Measurements from ENCODE around the gene NTRK2. TPM values are rescaled to one million over a fixed set of nuclear protein-coding genes. Genes with fewer than 3 reads are reported as not detected.

The NTRK2 gene
- total RNA-seq, 4 donors from 2014 or later: 1.1 to 7.3 (median 1.5) TPM

GRCh38 chr9:84702471-84702870, 32.9 kb downstream of the NTRK2 start:
- in situ Hi-C loops (cut with MboI; ENCODE audit: low sequenced_read_pairs in 4 of 4): no loop called here
- Histone ChIP-seq H3K4me3 (no peak overlapping the region), H3K36me3 (no peaks in the 10 kb centered on the region), H3K9me3 (no peaks in the 10 kb centered on the region), H3K27ac (no peak overlapping the region), H3K27me3 (no peaks in the 10 kb centered on the region), H3K4me1 (no peaks in the 10 kb centered on the region)
- DNase-seq (no peak), ATAC-seq (no peak)
- intact Hi-C loops (cut with DNase I; ENCODE audit: low total_unique reads): no loop called here
- no peak for TF ChIP-seq POLR2A (IDR thresholded peaks at IDR 0.05)
- no peak for TF ChIP-seq CTCF (IDR thresholded peaks at IDR 0.05 in 4 of 5, conservative IDR thresholded peaks at IDR 0.05 in 1 of 5)

GRCh38 chr9:84703793-84704192, 34.3 kb downstream of the NTRK2 start:
- H3K9me3 ChIP-seq: no peaks in the 10 kb centered on the region
- intact Hi-C loops (cut with DNase I; ENCODE audit: low total_unique reads) (no loop called here), in situ Hi-C loops (cut with MboI; ENCODE audit: low sequenced_read_pairs in 4 of 4) (no loop called here)
- H3K4me3 ChIP-seq: no peak overlapping the region
- H3K27me3 ChIP-seq: no peaks in the 10 kb centered on the region
- ATAC-seq: no peak
- TF ChIP-seq CTCF (IDR thresholded peaks at IDR 0.05 in 4 of 5, conservative IDR thresholded peaks at IDR 0.05 in 1 of 5) (no peak), POLR2A (IDR thresholded peaks at IDR 0.05) (no peak)
- no peaks in the 10 kb centered on the region for H3K36me3 ChIP-seq
- H3K4me1 ChIP-seq: no peaks in the 10 kb centered on the region
- no peak overlapping the region for H3K27ac ChIP-seq
- no peak for DNase-seq

GRCh38 chr9:84705128-84705527, 35.6 kb downstream of the NTRK2 start:
- no peak for ATAC-seq
- in situ Hi-C loops (cut with MboI; ENCODE audit: low sequenced_read_pairs in 4 of 4): no loop called here
- no peaks in the 10 kb centered on the region for H3K4me1 ChIP-seq
- H3K27ac ChIP-seq: no peak overlapping the region
- no peak overlapping the region for H3K4me3 ChIP-seq
- H3K9me3 ChIP-seq: no peaks in the 10 kb centered on the region
- intact Hi-C loops (cut with DNase I; ENCODE audit: low total_unique reads): no loop called here
- H3K27me3 ChIP-seq: no peaks in the 10 kb centered on the region
- no peaks in the 10 kb centered on the region for H3K36me3 ChIP-seq
- no peak for DNase-seq
- TF ChIP-seq CTCF (IDR thresholded peaks at IDR 0.05 in 4 of 5, conservative IDR thresholded peaks at IDR 0.05 in 1 of 5): no peak
- TF ChIP-seq POLR2A (IDR thresholded peaks at IDR 0.05): no peak

- H3K36me3 ChIP-seq: no peaks in the 10 kb centered on the region
- no peaks in the 10 kb centered on the region for H3K27me3 ChIP-seq
- in situ Hi-C loops (cut with MboI; ENCODE audit: low sequenced_read_pairs in 4 of 4): no loop called here
- H3K4me1 ChIP-seq: no peaks in the 10 kb centered on the region
- TF ChIP-seq POLR2A (IDR thresholded peaks at IDR 0.05) (no peak), CTCF (IDR thresholded peaks at IDR 0.05 in 4 of 5, conservative IDR thresholded peaks at IDR 0.05 in 1 of 5) (no peak)
- ATAC-seq: no peak
- no peak overlapping the region for H3K27ac ChIP-seq
- intact Hi-C loops (cut with DNase I; ENCODE audit: low total_unique reads): no loop called here
- H3K4me3 ChIP-seq: no peak overlapping the region
- no peaks in the 10 kb centered on the region for H3K9me3 ChIP-seq
- no peak for DNase-seq
Measured at GRCh38 chr9:84708400-84708799, 38.9 kb downstream of the NTRK2 start.

- H3K27ac ChIP-seq: no peak overlapping the region
Measured at GRCh38 chr9:84709056-84709455, 39.5 kb downstream of the NTRK2 start.

More at GRCh38 chr9:84709056-84709455, 39.5 kb downstream of the NTRK2 start:
- Histone ChIP-seq H3K9me3 (no peaks in the 10 kb centered on the region), H3K36me3 (no peaks in the 10 kb centered on the region), H3K27me3 (no peaks in the 10 kb centered on the region), H3K4me3 (no peak overlapping the region), H3K4me1 (no peaks in the 10 kb centered on the region)
- no peak for TF ChIP-seq CTCF (IDR thresholded peaks at IDR 0.05 in 4 of 5, conservative IDR thresholded peaks at IDR 0.05 in 1 of 5)
- no peak for TF ChIP-seq POLR2A (IDR thresholded peaks at IDR 0.05)
- ATAC-seq: no peak
- DNase-seq: no peak
- in situ Hi-C loops (cut with MboI; ENCODE audit: low sequenced_read_pairs in 4 of 4) (no loop called here), intact Hi-C loops (cut with DNase I; ENCODE audit: low total_unique reads) (no loop called here)
